ENCODE results near the gene HLA-A.

GRCh38 chr6:29909985-29910384, 32.3 kb upstream of the HLA-A start:
- TF ChIP-seq, protein P1, sequence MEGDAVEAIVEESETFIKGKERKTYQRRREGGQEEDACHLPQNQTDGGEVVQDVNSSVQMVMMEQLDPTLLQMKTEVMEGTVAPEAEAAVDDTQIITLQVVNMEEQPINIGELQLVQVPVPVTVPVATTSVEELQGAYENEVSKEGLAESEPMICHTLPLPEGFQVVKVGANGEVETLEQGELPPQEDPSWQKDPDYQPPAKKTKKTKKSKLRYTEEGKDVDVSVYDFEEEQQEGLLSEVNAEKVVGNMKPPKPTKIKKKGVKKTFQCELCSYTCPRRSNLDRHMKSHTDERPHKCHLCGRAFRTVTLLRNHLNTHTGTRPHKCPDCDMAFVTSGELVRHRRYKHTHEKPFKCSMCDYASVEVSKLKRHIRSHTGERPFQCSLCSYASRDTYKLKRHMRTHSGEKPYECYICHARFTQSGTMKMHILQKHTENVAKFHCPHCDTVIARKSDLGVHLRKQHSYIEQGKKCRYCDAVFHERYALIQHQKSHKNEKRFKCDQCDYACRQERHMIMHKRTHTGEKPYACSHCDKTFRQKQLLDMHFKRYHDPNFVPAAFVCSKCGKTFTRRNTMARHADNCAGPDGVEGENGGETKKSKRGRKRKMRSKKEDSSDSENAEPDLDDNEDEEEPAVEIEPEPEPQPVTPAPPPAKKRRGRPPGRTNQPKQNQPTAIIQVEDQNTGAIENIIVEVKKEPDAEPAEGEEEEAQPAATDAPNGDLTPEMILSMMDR (IDR thresholded peaks at IDR 0.05): no peak
- TF ChIP-seq POLR2A (IDR thresholded peaks at IDR 0.05): no peak

Measured in adrenal gland (tissue), 5 donors.